HepG2 (cell line): Measurements from ENCODE around the gene FOSL2. TPM values are rescaled to one million over a fixed set of nuclear protein-coding genes. Genes with fewer than 3 reads are reported as not detected.
A peak's percentile ranks its signal among the peaks of the same experiment; 100 is the strongest.

Source experiments
- BCLAF1 ChIP-seq: fragments of 450-650 bp; IDR thresholded peaks from 2 replicates; pipeline ENCODE4 v1.6.1; 2017; ENCODE audit warnings: mild to moderate bottlenecking
- CEBPG ChIP-seq: IDR thresholded peaks from 2 replicates; pipeline ENCODE4 v1.6.1; 2016
- DMAP1 ChIP-seq: IDR thresholded peaks from 2 replicates; pipeline ENCODE4 v1.6.1; 2016
- HNRNPLL ChIP-seq: fragments of 200-400 bp; formaldehyde crosslinking; IDR thresholded peaks from 2 replicates; pipeline ENCODE4 v1.6.1; 2017; ENCODE audit warnings: mild to moderate bottlenecking, low read depth, low read length; ENCODE audit not compliant: poor library complexity, severe bottlenecking
- MEIS2 ChIP-seq: sonication (generic); formaldehyde crosslinking; IDR thresholded peaks from 2 replicates; pipeline ENCODE4 v1.9.0; 2021; ENCODE audit warnings: mild to moderate bottlenecking, missing genetic modification reagents
- MTF2 ChIP-seq: sonication (generic); formaldehyde crosslinking; IDR thresholded peaks from 2 replicates; pipeline ENCODE4 v1.5.0; 2020; ENCODE audit warnings: missing genetic modification reagents, borderline replicate concordance
- MXI1 ChIP-seq: IDR thresholded peaks from 3 replicates; pipeline ENCODE4 v1.6.1; 2012; ENCODE audit warnings: low read depth, low read length, inconsistent platforms, borderline replicate concordance
- NFYC ChIP-seq: IDR thresholded peaks from 2 replicates; pipeline ENCODE4 v1.6.1; 2016; ENCODE audit warnings: missing genetic modification reagents, missing compliant biosample characterization
- NPAS2 ChIP-seq: sonication (generic); formaldehyde crosslinking; IDR thresholded peaks from 2 replicates; pipeline ENCODE4 v1.8.0; 2022; ENCODE audit warnings: mild to moderate bottlenecking, missing genetic modification reagents, borderline replicate concordance
- PBX2 ChIP-seq: IDR thresholded peaks from 2 replicates; pipeline ENCODE4 v1.6.1; 2016; ENCODE audit warnings: control low read depth
- PHF21A ChIP-seq: sonication (generic); formaldehyde crosslinking; IDR thresholded peaks from 2 replicates; pipeline ENCODE4 v1.5.0; 2020; ENCODE audit warnings: mild to moderate bottlenecking, missing genetic modification reagents
- PRMT3 ChIP-seq: sonication (generic); formaldehyde crosslinking; IDR thresholded peaks from 2 replicates; pipeline ENCODE4 v1.8.1; 2022; ENCODE audit warnings: low read depth, mild to moderate bottlenecking, moderate library complexity, missing genetic modification reagents, borderline replicate concordance
- RFX3 ChIP-seq: IDR thresholded peaks from 2 replicates; pipeline ENCODE4 v1.6.1; 2016; ENCODE audit warnings: missing biosample characterization, missing genetic modification reagents
- SP4 ChIP-seq: sonication (generic); formaldehyde crosslinking; IDR thresholded peaks from 2 replicates; pipeline ENCODE4 v1.8.1; 2023; ENCODE audit warnings: mild to moderate bottlenecking, missing genetic modification reagents
- TFDP2 ChIP-seq: sonication (generic); formaldehyde crosslinking; IDR thresholded peaks from 2 replicates; pipeline ENCODE4 v1.4.0; 2020; ENCODE audit warnings: missing genetic modification reagents
- ZBTB7B ChIP-seq: sonication (generic); formaldehyde crosslinking; IDR thresholded peaks from 2 replicates; pipeline ENCODE4 v1.4.0; 2020; ENCODE audit warnings: missing genetic modification reagents
- ZFP1 ChIP-seq: IDR thresholded peaks from 2 replicates; pipeline ENCODE4 v1.6.1; 2016
- ZFP90 ChIP-seq: sonication (generic); formaldehyde crosslinking; IDR thresholded peaks from 2 replicates; pipeline ENCODE4 v1.8.0; 2022; ENCODE audit warnings: missing genetic modification reagents, mild to moderate bottlenecking, inconsistent platforms, borderline replicate concordance
- ZNF484 ChIP-seq: sonication (generic); formaldehyde crosslinking; IDR thresholded peaks from 2 replicates; pipeline ENCODE4 v1.5.1; 2020; ENCODE audit warnings: mild to moderate bottlenecking, low read depth, missing genetic modification reagents, borderline replicate concordance
- ZNF543 ChIP-seq: sonication (generic); formaldehyde crosslinking; IDR thresholded peaks from 2 replicates; pipeline ENCODE4 v1.4.0; 2020; ENCODE audit warnings: mild to moderate bottlenecking, missing genetic modification reagents
- ZNF605 ChIP-seq: sonication (generic); formaldehyde crosslinking; IDR thresholded peaks from 2 replicates; pipeline ENCODE4 v1.8.0; 2022; ENCODE audit warnings: mild to moderate bottlenecking, missing genetic modification reagents
- ZNF792 ChIP-seq: IDR thresholded peaks from 2 replicates; pipeline ENCODE4 v1.6.1; 2016
- ZSCAN12 ChIP-seq: sonication (generic); formaldehyde crosslinking; IDR thresholded peaks from 2 replicates; pipeline ENCODE4 v1.9.0; 2021; ENCODE audit warnings: mild to moderate bottlenecking, missing genetic modification reagents
- ZSCAN21 ChIP-seq: sonication (generic); formaldehyde crosslinking; IDR thresholded peaks from 2 replicates; pipeline ENCODE4 v1.8.0; 2022; ENCODE audit warnings: mild to moderate bottlenecking, missing genetic modification reagents, moderate library complexity, borderline replicate concordance
- polyA plus RNA-seq, 8 experiments: library from polyadenylated mRNA; depleted of rRNA in 3 of 8; stranded (reverse) in 7 of 8; unstranded in 1 of 8; fragments of >200 nt; fragmentation: Illumina TruSeq in 4 of 8; extraction: Trizol in 4 of 8; gene quantifications; 2 replicates each; pipeline versions ENCODE4 v1.2.1 to v1.2.3, GENCODE V29; 2011 to 2016; ENCODE audit warnings: low read depth in 4 of 8, missing spikeins in 1 of 8, mixed read lengths in 1 of 8; ENCODE audit not compliant: insufficient read depth in 1 of 8
- total RNA-seq, 5 experiments: library from RNA; depleted of rRNA; stranded (reverse); fragments of >200 nt; fragmentation: Illumina TruSeq; extraction: Trizol; gene quantifications; 2 replicates each; pipeline ENCODE4 v1.2.3, GENCODE V29; 2016; ENCODE audit warnings: low read depth in 1 of 5

The FOSL2 gene
- total and polyA plus RNA-seq, 2 of the 13 experiments (the other 11 are each of a cell fraction or from before 2014, with no cell fraction given), result 3.4 to 18.1 TPM

- TF ChIP-seq ZNF543 (CRISPR knock-in tag) (no peak), DMAP1 (CRISPR knock-in tag) (no peak), PHF21A (CRISPR knock-in tag) (no peak), PRMT3 (CRISPR knock-in tag) (no peak), ZFP90 (peak; percentile 61; the same call in 1 of the 2 replicates), HNRNPLL (no peak), SP4 (CRISPR knock-in tag) (no peak), ZSCAN21 (CRISPR knock-in tag) (no peak; the same call in 1 of the 2 replicates), MEIS2 (CRISPR knock-in tag) (no peak), CEBPG (0 out of 2 replicates have a peak, but pooled peaks have one; percentile 16), RFX3 (CRISPR knock-in tag) (no peak), ZNF484 (no peak), PBX2 (CRISPR knock-in tag) (no peak), ZBTB7B (CRISPR knock-in tag) (no peak), ZNF792 (no peak), ZNF605 (CRISPR knock-in tag) (no peak), NFYC (no peak), BCLAF1 (no peak), NPAS2 (CRISPR knock-in tag) (no peak), MXI1 (no peak; the same call in 2 of the 3 replicates), MTF2 (CRISPR knock-in tag) (no peak), ZFP1 (no peak), ZSCAN12 (CRISPR knock-in tag) (no peak), TFDP2 (CRISPR knock-in tag) (no peak)
Observed at GRCh38 chr2:28452534-28453081, 60.0 kb downstream of the FOSL2 start (continued).
